CD4-positive, alpha-beta T cell treated with Interferon gamma for 1 hour (primary cell): ENCODE results near the gene ZNF584.
"Not testable (repeated sequence)": the region's sequence is repeated elsewhere in the genome, so short reads cannot be mapped to it uniquely, and the experiment has no call there.

ENCODE experiments used
- DNase-seq: peaks from one replicate; pipeline ENCODE4 v3.0.0-alpha.2; 2020

ZNF584 gene

GRCh38 chr19:58408152-58409009, at the start of gene ZNF584:
Gene ZNF584 (plus strand): TSS chr19:58408649. CDS start chr19:58409148, 499 bp downstream.
- DNase-seq, result peak; percentile 91

- peak; percentile 27 for DNase-seq
Observed at GRCh38 chr19:58361900-58362271, 46.6 kb upstream of the ZNF584 start.

- DNase-seq, result peak; percentile 98
Observed at GRCh38 chr19:58362272-58362994, 46.0 kb upstream of the ZNF584 start, which contains the start of gene ZNF497. Gene ZNF497 (minus strand): TSS chr19:58362751. CDS start chr19:58357635, 5,116 bp downstream.

GRCh38 chr19:58364146-58364545, 44.3 kb upstream of the ZNF584 start:
- no peak for DNase-seq

- DNase-seq, result no peak
Observed at GRCh38 chr19:58366585-58367430, 41.6 kb upstream of the ZNF584 start.

- DNase-seq, result no peak
Observed at GRCh38 chr19:58367698-58368454, 40.6 kb upstream of the ZNF584 start.

GRCh38 chr19:58368561-58369360, 39.7 kb upstream of the ZNF584 start:
- DNase-seq, result no peak

GRCh38 chr19:58372311-58373133, 35.9 kb upstream of the ZNF584 start:
- no peak for DNase-seq

GRCh38 chr19:58374200-58374599, 34.2 kb upstream of the ZNF584 start:
- no peak for DNase-seq

- not testable (repeated sequence) for DNase-seq
Observed at GRCh38 chr19:58376724-58377123, 31.7 kb upstream of the ZNF584 start.

GRCh38 chr19:58379246-58379645, 29.2 kb upstream of the ZNF584 start:
- DNase-seq, result no peak

GRCh38 chr19:58380037-58380661, 28.3 kb upstream of the ZNF584 start:
- no peak for DNase-seq

GRCh38 chr19:58380662-58381459, 27.6 kb upstream of the ZNF584 start, which contains the start of gene ZNF837:
Gene ZNF837 (minus strand): TSS chr19:58381030. CDS start chr19:58369332, 11,698 bp downstream.
- peak; percentile 100 for DNase-seq

- DNase-seq, result no peak
Observed at GRCh38 chr19:58381460-58382212, 26.8 kb upstream of the ZNF584 start.

- DNase-seq, result no peak
Observed at GRCh38 chr19:58382997-58383603, 25.3 kb upstream of the ZNF584 start.

- no peak for DNase-seq
Observed at GRCh38 chr19:58385313-58385890, 23.0 kb upstream of the ZNF584 start.

GRCh38 chr19:58385891-58386575, 22.4 kb upstream of the ZNF584 start:
- no peak for DNase-seq
